Mammary epithelial cell (primary cell): ENCODE data around the gene CDK5RAP1.

Experiments
- CTCF ChIP-seq, 2 donors: IDR thresholded peaks in 1 of 2; conservative IDR thresholded peaks in 1 of 2; 2 replicates each; pipeline ENCODE4 v1.5.1; 2011 to 2012; ENCODE audit warnings: inconsistent platforms in 2 of 2, low read length in 2 of 2, mild to moderate bottlenecking in 2 of 2, control low read depth in 1 of 2, low read depth in 1 of 2; ENCODE audit not compliant: insufficient read depth in 1 of 2; ENCODE audit errors: extremely low read depth in 1 of 2
- EZH2 ChIP-seq: IDR thresholded peaks from 2 replicates; pipeline ENCODE4 v1.6.1; 2012; ENCODE audit warnings: low read length, inconsistent platforms, borderline replicate concordance

- TF ChIP-seq CTCF (conservative IDR thresholded peaks at IDR 0.05 in 1 of 2, IDR thresholded peaks at IDR 0.05 in 1 of 2; ENCODE audit: extremely low read depth in 1 of 2, insufficient read depth in 1 of 2, low read depth in 1 of 2, low read length in 2 of 2) = no peak
- TF ChIP-seq EZH2 = no peak
These were observed 22.0 kb upstream of the CDK5RAP1 start for GRCh38 chr20:33423141-33423834.
